Endothelial cell of umbilical vein (primary cell): Measurements from ENCODE around the gene MAPK8IP3. TPM values are rescaled to one million over a fixed set of nuclear protein-coding genes. Genes with fewer than 3 reads are reported as not detected.

ENCODE experiments used
- BruUV-seq: library from RNA; stranded (reverse); fragments of 400-500 nt; replicated peaks from 2 replicates; lab custom pipeline; 2021; lab: Mats Ljungman, UMichigan
- CTCF ChIA-PET: fragments of 300-600, 350-600 bp; sonication (Branson Sonifier 250); formaldehyde crosslinking; loops from one replicate; lab custom pipeline; 2021; ENCODE audit warnings: antibody characterized with exemption, inconsistent platforms; lab: Charles Lee
- POLR2A ChIA-PET: fragments of 300-600, 350-600 bp; sonication (Branson Sonifier 250); formaldehyde crosslinking; loops from one replicate; lab custom pipeline; 2021; ENCODE audit warnings: antibody characterized with exemption, inconsistent platforms; lab: Charles Lee
- DNase-seq: peaks from one replicate; pipeline ENCODE4 v3.0.0-alpha.2; 2011; ENCODE audit warnings: low read depth, low spot score
- FAIRE-seq: peaks from 2 replicates; lab custom pipeline; 2011; peaks lifted over from hg19 to GRCh38; lab: Jason Lieb, UNC
- H2AFZ ChIP-seq: 2 replicates; pipeline ENCODE4 v1.6.0; 2012; ENCODE audit warnings: low read depth, low read length, control low read depth, inconsistent platforms
- H3K27ac ChIP-seq: 2 replicates; pipeline ENCODE4 v1.5.1; 2011; ENCODE audit warnings: low read depth, mild to moderate bottlenecking, control low read depth, low read length, moderate library complexity; ENCODE audit not compliant: insufficient read depth
- H3K27me3 ChIP-seq, 2 experiments: 2 replicates each; pipeline versions ENCODE4 v1.6.0 to v1.6.1; 2011; ENCODE audit warnings: low read length in 2 of 2, mixed read lengths in 1 of 2; ENCODE audit not compliant: control insufficient read depth in 2 of 2, insufficient read depth in 2 of 2
- H3K36me3 ChIP-seq, 2 experiments: 2 replicates in 1 of 2; 3 replicates in 1 of 2; pipeline ENCODE4 v1.5.1; 2011; ENCODE audit warnings: low read length in 2 of 2, mild to moderate bottlenecking in 1 of 2, moderate library complexity in 1 of 2; ENCODE audit not compliant: control insufficient read depth in 2 of 2, insufficient read depth in 2 of 2; ENCODE audit errors: extremely low read depth in 1 of 2
- H3K4me1 ChIP-seq: 3 replicates; pipeline ENCODE4 v1.5.1; 2011; ENCODE audit warnings: mild to moderate bottlenecking, low read length; ENCODE audit not compliant: control insufficient read depth, insufficient read depth; ENCODE audit errors: extremely low read depth
- H3K4me2 ChIP-seq: 2 replicates; pipeline ENCODE4 v1.6.1; 2011; ENCODE audit warnings: low read length, control low read depth, mixed read lengths; ENCODE audit not compliant: insufficient read depth
- H3K4me3 ChIP-seq, 3 experiments: fragments of 200-600 bp in 1 of 3; sonication (generic), shearing (Covaris generic) in 1 of 3; replicated peaks in 1 of 3; 2 replicates each; pipeline ENCODE4 v1.5.1; 2011 to 2016; ENCODE audit warnings: control low read depth in 3 of 3, low read length in 3 of 3, mild to moderate bottlenecking in 2 of 3, inconsistent platforms in 1 of 3, low read depth in 1 of 3, moderate library complexity in 1 of 3; ENCODE audit not compliant: insufficient read depth in 1 of 3
- H3K79me2 ChIP-seq: 2 replicates; pipeline ENCODE4 v1.6.0; 2012; ENCODE audit warnings: low read length, inconsistent platforms; ENCODE audit not compliant: control insufficient read depth, insufficient read depth
- H3K9ac ChIP-seq: replicated peaks from 2 replicates; pipeline ENCODE3; 2011; ENCODE audit warnings: low read length, control low read depth; ENCODE audit not compliant: insufficient read depth; ENCODE audit errors: extremely low read depth
- H3K9me1 ChIP-seq: replicated peaks from 3 replicates; pipeline ENCODE4 v1.6.0; 2011; ENCODE audit warnings: mild to moderate bottlenecking, low read length; ENCODE audit not compliant: control insufficient read depth, insufficient read depth; ENCODE audit errors: extremely low read depth
- H3K9me3 ChIP-seq: replicated peaks from 2 replicates; pipeline ENCODE4 v1.5.1; 2012; ENCODE audit warnings: low read length, inconsistent platforms; ENCODE audit not compliant: control insufficient read depth, insufficient read depth
- H4K20me1 ChIP-seq: replicated peaks from 2 replicates; pipeline ENCODE3; 2011; ENCODE audit warnings: mild to moderate bottlenecking, low read length; ENCODE audit not compliant: control insufficient read depth, insufficient read depth; ENCODE audit errors: extremely low read depth
- EZH2 ChIP-seq: IDR thresholded peaks from 2 replicates; pipeline ENCODE4 v1.6.1; 2012; ENCODE audit warnings: borderline replicate concordance, low read depth, mild to moderate bottlenecking, moderate library complexity, low read length, inconsistent platforms; ENCODE audit not compliant: severe bottlenecking
- FOS ChIP-seq: IDR thresholded peaks from 2 replicates; pipeline ENCODE4 v1.6.1; 2011; ENCODE audit warnings: mild to moderate bottlenecking, low read length, moderate library complexity, borderline replicate concordance; ENCODE audit not compliant: insufficient read depth
- GATA2 ChIP-seq: IDR thresholded peaks from 2 replicates; pipeline ENCODE4 v1.7.0; 2011; ENCODE audit warnings: low read depth, mild to moderate bottlenecking, moderate library complexity, mixed read lengths, low read length; ENCODE audit not compliant: insufficient read length, insufficient read depth
- JUN ChIP-seq: IDR thresholded peaks from 2 replicates; pipeline ENCODE4 v1.6.1; 2011; ENCODE audit warnings: borderline replicate concordance, low read depth; ENCODE audit not compliant: insufficient read length, insufficient read depth
- MYC ChIP-seq: IDR thresholded peaks from one replicate; pipeline ENCODE4 v1.6.1; 2011; ENCODE audit warnings: mild to moderate bottlenecking, low read depth, low read length
- POLR2A ChIP-seq: IDR thresholded peaks from 2 replicates; pipeline ENCODE4 v1.6.1; 2012; ENCODE audit warnings: low read depth, mild to moderate bottlenecking, control low read depth, low read length
- POLR2AphosphoS5 ChIP-seq: IDR thresholded peaks from 2 replicates; pipeline ENCODE4 v1.6.1; 2012; ENCODE audit warnings: low read depth, mild to moderate bottlenecking, control low read depth, low read length, moderate library complexity; ENCODE audit not compliant: insufficient read depth
- dilution Hi-C: fragments of 300-500 bp; cut with MboI; formaldehyde crosslinking; loops from one replicate; pipeline ENCODE4 v1.15.0; 2019; ENCODE audit warnings: low sequenced_read_pairs; ENCODE audit not compliant: extremely low pct_ligation_motif_present
- intact Hi-C: fragments of 100-400 bp; cut with micrococcal nuclease; formaldehyde crosslinking; loops from one replicate; pipeline ENCODE4 v1.10.0; 2022
- polyA plus RNA-seq, 4 experiments: library from polyadenylated mRNA; depleted of rRNA in 3 of 4; stranded (reverse) in 3 of 4; unstranded in 1 of 4; fragments of >200 nt; gene quantifications; 2 replicates each; pipeline versions ENCODE4 v1.2.1 to v1.2.3, GENCODE V29; 2011 to 2012; ENCODE audit warnings: missing spikeins in 1 of 4
- total RNA-seq: library from RNA; stranded (reverse); gene quantifications from 2 replicates; pipeline ENCODE4 v1.2.3, GENCODE V29; 2021
- TF ChIP-seq, protein P1 (sequence below): IDR thresholded peaks from 2 replicates; pipeline ENCODE4 v1.6.1; 2011; ENCODE audit not compliant: insufficient read depth, insufficient read length

MAPK8IP3 gene
- total and polyA plus RNA-seq, 2 donors (not counting 3 experiments of a cell fraction or from before 2014, with no cell fraction given), result 40.7 to 92.2 TPM

DNA sequence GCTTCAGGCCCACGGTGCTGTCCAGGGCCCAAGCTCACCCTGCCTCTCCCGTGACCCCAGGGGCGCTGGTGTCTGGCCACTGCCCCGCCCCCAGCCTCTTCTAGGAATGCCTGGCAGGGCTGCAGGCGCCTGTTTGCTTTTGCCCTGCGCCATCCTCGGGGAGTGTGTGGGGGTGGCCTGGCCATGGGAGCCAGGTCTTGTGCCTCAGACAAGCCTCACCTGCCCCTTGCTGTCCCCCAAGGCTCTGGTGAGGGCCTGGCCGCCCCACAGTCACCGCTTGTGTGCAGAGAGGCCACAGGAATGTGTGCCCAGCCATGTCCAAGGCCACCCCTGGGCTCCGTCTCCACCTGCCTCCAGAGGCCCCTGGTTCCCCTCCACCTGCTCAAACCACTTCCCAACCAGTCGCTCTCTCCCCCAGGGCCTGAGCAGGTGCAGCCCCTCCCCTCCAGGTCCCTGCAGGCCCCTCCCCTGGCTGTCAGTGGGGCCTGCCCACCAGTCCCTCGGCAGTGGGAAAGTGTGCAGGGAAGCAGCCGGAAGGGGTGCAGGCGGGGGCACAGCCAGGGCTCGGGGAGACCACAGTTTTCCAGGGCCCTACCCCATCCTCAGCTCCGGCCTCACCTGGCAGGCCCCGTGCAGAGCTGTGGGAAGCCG is 88.4 kb downstream of the MAPK8IP3 start:
- no peak overlapping the region for H3K27ac ChIP-seq
- H3K36me3 ChIP-seq, result no peaks in the 10 kb centered on the region
- FAIRE-seq (no peak), DNase-seq (no peak)
- no peaks in the 10 kb centered on the region for H3K27me3 ChIP-seq
- TF ChIP-seq EZH2 (no peak), POLR2AphosphoS5 (no peak), POLR2A (no peak), MYC (no peak), JUN (no peak), GATA2 (no peak), FOS (no peak)
- TF ChIP-seq, protein P1, sequence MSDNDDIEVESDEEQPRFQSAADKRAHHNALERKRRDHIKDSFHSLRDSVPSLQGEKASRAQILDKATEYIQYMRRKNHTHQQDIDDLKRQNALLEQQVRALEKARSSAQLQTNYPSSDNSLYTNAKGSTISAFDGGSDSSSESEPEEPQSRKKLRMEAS, result no peak
- no peaks in the 10 kb centered on the region for H3K79me2 ChIP-seq
- dilution Hi-C loops, result no loop called here
- no peaks in the 10 kb centered on the region for H3K9me1 ChIP-seq
- no TSS peak for BruUV-seq
- intact Hi-C loops, result no loop called here
- no peak overlapping the region for H3K4me3 ChIP-seq
- CTCF ChIA-PET, result no interaction called here
- no peaks in the 10 kb centered on the region for H4K20me1 ChIP-seq
- no peak overlapping the region for H2AFZ ChIP-seq
- H3K9me3 ChIP-seq, result no peaks in the 10 kb centered on the region
- H3K9ac ChIP-seq, result no peak overlapping the region
- H3K4me2 ChIP-seq, result no peak overlapping the region
- no peaks in the 10 kb centered on the region for H3K4me1 ChIP-seq
- POLR2A ChIA-PET, result no interaction called here
